HepG2 (cell line): ENCODE results near the gene ZDHHC19. TPM values are rescaled to one million over a fixed set of nuclear protein-coding genes. Genes with fewer than 3 reads are reported as not detected.

Experiments used
- CREBL2 ChIP-seq: sonication (generic); formaldehyde crosslinking; IDR thresholded peaks from 2 replicates; pipeline ENCODE4 v1.8.1; 2023; ENCODE audit warnings: missing genetic modification reagents, mild to moderate bottlenecking, borderline replicate concordance
- EHMT2 ChIP-seq: fragments of 200-600 bp; sonication (generic); IDR thresholded peaks from 2 replicates; pipeline ENCODE4 v1.7.0; 2017; ENCODE audit warnings: antibody characterized with exemption, low read depth, low read length, borderline replicate concordance
- GZF1 ChIP-seq: sonication (generic); formaldehyde crosslinking; IDR thresholded peaks from 2 replicates; pipeline ENCODE4 v1.5.1; 2020; ENCODE audit warnings: mild to moderate bottlenecking, missing genetic modification reagents
- KLF13 ChIP-seq: sonication (generic); formaldehyde crosslinking; IDR thresholded peaks from 2 replicates; pipeline ENCODE4 v1.4.0; 2020; ENCODE audit warnings: mild to moderate bottlenecking, missing genetic modification reagents
- MAZ ChIP-seq, 2 experiments: sonication (generic) in 1 of 2; formaldehyde crosslinking in 1 of 2; IDR thresholded peaks; 2 replicates each; pipeline versions ENCODE4 v1.5.0 to v1.6.1; 2012 to 2020; ENCODE audit warnings: low read depth in 2 of 2, mild to moderate bottlenecking in 2 of 2, borderline replicate concordance in 1 of 2, improper control_type of control experiment in 1 of 2, low read length in 1 of 2, missing genetic modification reagents in 1 of 2, moderate library complexity in 1 of 2
- MBNL3 ChIP-seq: fragments of 250-450 bp; sonication (Bioruptor Pico); conservative IDR thresholded peaks from 2 replicates; pipeline ENCODE4 v1.8.0; 2022; ENCODE audit warnings: mild to moderate bottlenecking, inconsistent platforms
- NR2F1 ChIP-seq, 2 experiments: fragments of 450-650 bp in 1 of 2; formaldehyde crosslinking in 1 of 2; IDR thresholded peaks; 2 replicates each; pipeline versions ENCODE4 v1.5.0 to v1.6.1; 2016 to 2020; ENCODE audit warnings: mild to moderate bottlenecking in 1 of 2, missing compliant biosample characterization in 1 of 2, missing genetic modification reagents in 1 of 2, moderate library complexity in 1 of 2
- PRMT3 ChIP-seq: sonication (generic); formaldehyde crosslinking; IDR thresholded peaks from 2 replicates; pipeline ENCODE4 v1.8.1; 2022; ENCODE audit warnings: low read depth, mild to moderate bottlenecking, moderate library complexity, missing genetic modification reagents, borderline replicate concordance
- SIN3B ChIP-seq: fragments of 150-350 bp; IDR thresholded peaks from 2 replicates; pipeline ENCODE4 v1.6.1; 2014; ENCODE audit warnings: low read length
- SMARCC2 ChIP-seq: fragments of 450-650 bp; IDR thresholded peaks from 2 replicates; pipeline ENCODE4 v1.6.1; 2017; ENCODE audit warnings: antibody characterized with exemption, mild to moderate bottlenecking
- TEAD3 ChIP-seq: optimal IDR thresholded peaks from 2 replicates; pipeline ENCODE3; 2016; ENCODE audit warnings: borderline replicate concordance
- UBTF ChIP-seq: sonication (generic); formaldehyde crosslinking; IDR thresholded peaks from 2 replicates; pipeline ENCODE4 v1.4.0; 2020; ENCODE audit warnings: mild to moderate bottlenecking, missing genetic modification reagents
- WIZ ChIP-seq: sonication (generic); formaldehyde crosslinking; IDR thresholded peaks from 2 replicates; pipeline ENCODE4 v1.5.1; 2020; ENCODE audit warnings: mild to moderate bottlenecking, missing genetic modification reagents
- ZBTB7B ChIP-seq: sonication (generic); formaldehyde crosslinking; IDR thresholded peaks from 2 replicates; pipeline ENCODE4 v1.4.0; 2020; ENCODE audit warnings: missing genetic modification reagents
- ZFY ChIP-seq: sonication (generic); formaldehyde crosslinking; IDR thresholded peaks from 2 replicates; pipeline ENCODE4 v1.4.0; 2020; ENCODE audit warnings: missing genetic modification reagents
- ZNF18 ChIP-seq: sonication (generic); formaldehyde crosslinking; IDR thresholded peaks from 2 replicates; pipeline ENCODE4 v1.8.0; 2022; ENCODE audit warnings: mild to moderate bottlenecking, missing genetic modification reagents; ENCODE audit not compliant: insufficient replicate concordance
- ZNF276 ChIP-seq: sonication (generic); formaldehyde crosslinking; IDR thresholded peaks from 2 replicates; pipeline ENCODE4 v1.4.0; 2020; ENCODE audit warnings: mild to moderate bottlenecking, low read depth, missing genetic modification reagents
- ZNF383 ChIP-seq: sonication (generic); formaldehyde crosslinking; IDR thresholded peaks from 2 replicates; pipeline ENCODE4 v1.4.0; 2020; ENCODE audit warnings: missing genetic modification reagents, mild to moderate bottlenecking, borderline replicate concordance
- ZNF605 ChIP-seq: sonication (generic); formaldehyde crosslinking; IDR thresholded peaks from 2 replicates; pipeline ENCODE4 v1.8.0; 2022; ENCODE audit warnings: mild to moderate bottlenecking, missing genetic modification reagents
- ZNF644 ChIP-seq: IDR thresholded peaks from 2 replicates; pipeline ENCODE4 v1.6.1; 2016; ENCODE audit warnings: low read depth
- ZSCAN12 ChIP-seq: sonication (generic); formaldehyde crosslinking; IDR thresholded peaks from 2 replicates; pipeline ENCODE4 v1.9.0; 2021; ENCODE audit warnings: mild to moderate bottlenecking, missing genetic modification reagents
- polyA plus RNA-seq, 8 experiments: library from polyadenylated mRNA; depleted of rRNA in 3 of 8; stranded (reverse) in 7 of 8; unstranded in 1 of 8; fragments of >200 nt; fragmentation: Illumina TruSeq in 4 of 8; extraction: Trizol in 4 of 8; gene quantifications; 2 replicates each; pipeline versions ENCODE4 v1.2.1 to v1.2.3, GENCODE V29; 2011 to 2016; ENCODE audit warnings: low read depth in 4 of 8, missing spikeins in 1 of 8, mixed read lengths in 1 of 8; ENCODE audit not compliant: insufficient read depth in 1 of 8
- total RNA-seq, 5 experiments: library from RNA; depleted of rRNA; stranded (reverse); fragments of >200 nt; fragmentation: Illumina TruSeq; extraction: Trizol; gene quantifications; 2 replicates each; pipeline ENCODE4 v1.2.3, GENCODE V29; 2016; ENCODE audit warnings: low read depth in 1 of 5

Gene ZDHHC19
- total and polyA plus RNA-seq, 2 of the 13 experiments (the other 11 are each of a cell fraction or from before 2014, with no cell fraction given), result 0.22 to 0.53 TPM

- no peak for TF ChIP-seq ZNF276 (CRISPR knock-in tag)
- TF ChIP-seq ZBTB7B (CRISPR knock-in tag), result peak; percentile 99
- peak; percentile 64 for TF ChIP-seq ZNF18 (CRISPR knock-in tag)
- no peak for TF ChIP-seq SIN3B
- no peak for TF ChIP-seq MBNL3 (CRISPR knock-in tag)
- peak; percentile 86 to 92 for TF ChIP-seq NR2F1 (CRISPR knock-in tag; IDR thresholded peaks at IDR 0.05)
- peak; percentile 44 for TF ChIP-seq TEAD3 (CRISPR knock-in tag)
- no peak for TF ChIP-seq PRMT3 (CRISPR knock-in tag)
- TF ChIP-seq MAZ (IDR thresholded peaks at IDR 0.05; ENCODE audit: borderline replicate concordance, low read depth, low read length), result 0 out of 2 replicates have a peak, but pooled peaks have one; percentile 38
- peak; percentile 51; the same call in 1 of the 2 replicates for TF ChIP-seq MAZ (CRISPR knock-in tag; IDR thresholded peaks at IDR 0.05; ENCODE audit: low read depth)
- peak; percentile 37 for TF ChIP-seq ZFY (CRISPR knock-in tag)
- TF ChIP-seq KLF13 (CRISPR knock-in tag), result no peak
- TF ChIP-seq CREBL2, result peak; percentile 35; the same call in 1 of the 2 replicates
- TF ChIP-seq GZF1 (CRISPR knock-in tag), result no peak
- TF ChIP-seq ZNF644 (CRISPR knock-in tag), result 0 out of 2 replicates have a peak, but pooled peaks have one; percentile 28
- no peak for TF ChIP-seq ZNF383 (CRISPR knock-in tag)
- 0 out of 2 replicates have a peak, but pooled peaks have one; percentile 32 for TF ChIP-seq ZSCAN12 (CRISPR knock-in tag)
- peak; percentile 56; the same call in 1 of the 2 replicates for TF ChIP-seq UBTF
- no peak for TF ChIP-seq WIZ
- TF ChIP-seq EHMT2, result no peak
- no peak for TF ChIP-seq SMARCC2
- TF ChIP-seq ZNF605, result peak; percentile 77
These were observed 3.7 kb upstream of the ZDHHC19 start (continued) for GRCh38 chr3:196214783-196215441.
